GM06990 (cell line): ENCODE measurements around the gene RAG1.

Experiments used
- DNase-seq: peaks from one replicate; pipeline ENCODE4 v3.0.0-alpha.2; 2011; ENCODE audit not compliant: insufficient read length; ENCODE audit errors: extremely low read depth
- H3K27me3 ChIP-seq: replicated peaks from 2 replicates; pipeline ENCODE4 v1.6.0; 2011; ENCODE audit warnings: low read length; ENCODE audit not compliant: control insufficient read depth, insufficient read depth
- H3K36me3 ChIP-seq: 2 replicates; pipeline ENCODE4 v1.5.1; 2011; ENCODE audit warnings: low read length; ENCODE audit not compliant: control insufficient read depth, insufficient read depth
- H3K4me3 ChIP-seq: replicated peaks from 2 replicates; pipeline ENCODE4 v1.5.1; 2011; ENCODE audit warnings: low read depth, mild to moderate bottlenecking, control low read depth, low read length
- TF ChIP-seq, protein P1 (sequence below): IDR thresholded peaks from 2 replicates; pipeline ENCODE4 v1.5.1; 2011; ENCODE audit warnings: low read length, control low read depth, mild to moderate bottlenecking, inconsistent platforms; ENCODE audit not compliant: insufficient read depth, poor library complexity, severe bottlenecking

RAG1 gene

DNA sequence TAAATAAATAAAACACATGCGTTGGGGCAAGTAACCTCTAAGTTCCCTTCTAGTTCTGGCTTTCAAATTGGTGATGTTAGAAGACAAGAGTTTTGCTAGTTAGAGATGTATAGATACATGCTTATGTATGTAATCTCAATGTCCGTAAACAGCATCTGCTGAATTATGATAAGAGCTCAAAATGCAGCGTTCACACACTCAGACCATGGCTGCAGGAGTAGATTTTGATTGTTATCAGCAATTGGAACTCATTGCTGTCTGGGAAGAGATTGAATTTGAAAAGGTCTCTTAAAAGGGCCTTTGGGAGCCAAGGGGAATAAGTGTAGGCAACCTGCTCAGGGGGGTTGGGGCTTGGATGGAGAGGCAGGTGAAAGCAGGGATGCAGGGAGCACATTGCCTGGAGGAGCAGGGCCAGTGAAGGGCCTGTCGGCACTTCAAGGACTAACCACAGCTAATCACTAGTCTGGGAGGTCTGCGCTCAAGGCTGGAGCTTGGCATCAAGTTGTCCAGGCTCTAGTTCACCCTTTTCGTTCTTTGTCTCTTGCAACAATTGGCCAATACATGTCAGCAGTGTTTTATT lies 2.7 kb upstream of the RAG1 start:
- Histone ChIP-seq H3K27me3 (peaks cover 2% of the 10 kb centered on the region), H3K4me3 (no peak overlapping the region), H3K36me3 (no peaks in the 10 kb centered on the region)
- DNase-seq, result no peak
- TF ChIP-seq, protein P1, sequence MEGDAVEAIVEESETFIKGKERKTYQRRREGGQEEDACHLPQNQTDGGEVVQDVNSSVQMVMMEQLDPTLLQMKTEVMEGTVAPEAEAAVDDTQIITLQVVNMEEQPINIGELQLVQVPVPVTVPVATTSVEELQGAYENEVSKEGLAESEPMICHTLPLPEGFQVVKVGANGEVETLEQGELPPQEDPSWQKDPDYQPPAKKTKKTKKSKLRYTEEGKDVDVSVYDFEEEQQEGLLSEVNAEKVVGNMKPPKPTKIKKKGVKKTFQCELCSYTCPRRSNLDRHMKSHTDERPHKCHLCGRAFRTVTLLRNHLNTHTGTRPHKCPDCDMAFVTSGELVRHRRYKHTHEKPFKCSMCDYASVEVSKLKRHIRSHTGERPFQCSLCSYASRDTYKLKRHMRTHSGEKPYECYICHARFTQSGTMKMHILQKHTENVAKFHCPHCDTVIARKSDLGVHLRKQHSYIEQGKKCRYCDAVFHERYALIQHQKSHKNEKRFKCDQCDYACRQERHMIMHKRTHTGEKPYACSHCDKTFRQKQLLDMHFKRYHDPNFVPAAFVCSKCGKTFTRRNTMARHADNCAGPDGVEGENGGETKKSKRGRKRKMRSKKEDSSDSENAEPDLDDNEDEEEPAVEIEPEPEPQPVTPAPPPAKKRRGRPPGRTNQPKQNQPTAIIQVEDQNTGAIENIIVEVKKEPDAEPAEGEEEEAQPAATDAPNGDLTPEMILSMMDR, result no peak

DNA sequence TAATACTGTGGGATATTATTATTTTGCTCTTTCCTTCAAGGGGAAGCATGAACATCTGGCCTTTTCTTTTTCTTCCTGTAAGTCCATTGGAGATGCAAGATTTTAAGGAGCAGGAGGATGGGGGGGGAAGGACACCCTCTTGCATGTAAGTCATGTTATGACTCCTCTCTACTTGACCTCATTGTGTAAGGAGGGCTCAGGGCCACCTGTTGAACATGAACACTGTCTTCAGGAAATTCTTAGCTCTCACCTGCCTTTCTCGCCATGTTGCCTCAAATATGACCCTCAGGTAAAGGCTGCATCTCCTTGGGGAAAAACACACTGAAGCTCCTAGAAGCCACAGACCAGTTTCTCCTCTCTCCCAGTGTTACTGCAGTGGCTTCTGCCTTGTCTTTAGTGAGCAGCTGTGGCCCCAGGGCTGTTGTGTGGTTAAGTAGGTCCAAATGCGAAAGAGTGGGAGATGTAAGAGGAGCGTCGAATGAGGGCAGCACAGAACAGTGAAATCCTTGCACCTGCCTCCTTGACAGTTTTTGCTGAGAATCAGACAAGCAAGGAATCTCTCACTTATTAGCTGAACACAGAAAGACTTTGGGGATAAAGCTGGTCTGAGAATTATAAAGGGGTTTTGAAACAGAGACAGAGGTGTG lies 1.3 kb upstream of the RAG1 start:
- TF ChIP-seq, protein P1, result no peak
- H3K27me3 ChIP-seq, result peaks cover 2% of the 10 kb centered on the region
- H3K4me3 ChIP-seq, result no peak overlapping the region
- no peak for DNase-seq
- no peaks in the 10 kb centered on the region for H3K36me3 ChIP-seq

DNA sequence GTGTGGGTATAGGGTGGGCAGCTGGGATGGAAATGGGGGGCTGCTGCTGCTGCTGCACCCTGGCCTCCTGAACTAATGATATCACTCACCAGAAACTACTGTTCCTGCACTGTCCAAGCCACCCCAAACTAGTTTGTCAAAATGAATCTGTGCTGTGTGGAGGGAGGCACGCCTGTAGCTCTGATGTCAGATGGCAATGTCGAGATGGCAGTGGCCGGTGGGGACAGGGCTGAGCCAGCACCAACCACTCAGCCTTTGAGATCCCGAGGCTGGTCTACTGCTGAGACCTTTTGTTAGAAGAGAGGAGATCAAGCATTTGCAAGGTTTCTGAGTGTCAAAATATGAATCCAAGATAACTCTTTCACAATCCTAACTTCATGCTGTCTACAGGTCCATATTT lies 1.3 kb downstream of the RAG1 start:
- DNase-seq, result no peak
- Histone ChIP-seq H3K36me3 (no peaks in the 10 kb centered on the region), H3K4me3 (no peak overlapping the region), H3K27me3 (peaks cover 3% of the 10 kb centered on the region)
- TF ChIP-seq, protein P1, result no peak

DNA sequence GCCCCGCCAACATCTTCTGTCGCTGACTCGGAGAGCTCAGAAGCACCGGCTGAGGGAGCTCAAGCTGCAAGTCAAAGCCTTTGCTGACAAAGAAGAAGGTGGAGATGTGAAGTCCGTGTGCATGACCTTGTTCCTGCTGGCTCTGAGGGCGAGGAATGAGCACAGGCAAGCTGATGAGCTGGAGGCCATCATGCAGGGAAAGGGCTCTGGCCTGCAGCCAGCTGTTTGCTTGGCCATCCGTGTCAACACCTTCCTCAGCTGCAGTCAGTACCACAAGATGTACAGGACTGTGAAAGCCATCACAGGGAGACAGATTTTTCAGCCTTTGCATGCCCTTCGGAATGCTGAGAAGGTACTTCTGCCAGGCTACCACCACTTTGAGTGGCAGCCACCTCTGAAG lies 6.7 kb downstream of the RAG1 start:
- Histone ChIP-seq H3K36me3 (no peaks in the 10 kb centered on the region), H3K4me3 (no peak overlapping the region), H3K27me3 (peaks cover 3% of the 10 kb centered on the region; the same call in 1 of the 2 replicates)
- TF ChIP-seq, protein P1, result no peak
- no peak for DNase-seq

DNA sequence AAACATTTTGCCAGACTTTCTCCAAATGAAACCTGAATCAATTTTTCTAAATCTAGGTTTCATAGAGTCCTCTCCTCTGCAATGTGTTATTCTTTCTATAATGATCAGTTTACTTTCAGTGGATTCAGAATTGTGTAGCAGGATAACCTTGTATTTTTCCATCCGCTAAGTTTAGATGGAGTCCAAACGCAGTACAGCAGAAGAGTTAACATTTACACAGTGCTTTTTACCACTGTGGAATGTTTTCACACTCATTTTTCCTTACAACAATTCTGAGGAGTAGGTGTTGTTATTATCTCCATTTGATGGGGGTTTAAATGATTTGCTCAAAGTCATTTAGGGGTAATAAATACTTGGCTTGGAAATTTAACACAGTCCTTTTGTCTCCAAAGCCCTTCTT lies 9.6 kb downstream of the RAG1 start:
- H3K36me3 ChIP-seq, result no peaks in the 10 kb centered on the region
- DNase-seq, result no peak
- no peak overlapping the region for H3K4me3 ChIP-seq
- H3K27me3 ChIP-seq, result peaks cover 3% of the 10 kb centered on the region
- TF ChIP-seq, protein P1, result no peak

DNA sequence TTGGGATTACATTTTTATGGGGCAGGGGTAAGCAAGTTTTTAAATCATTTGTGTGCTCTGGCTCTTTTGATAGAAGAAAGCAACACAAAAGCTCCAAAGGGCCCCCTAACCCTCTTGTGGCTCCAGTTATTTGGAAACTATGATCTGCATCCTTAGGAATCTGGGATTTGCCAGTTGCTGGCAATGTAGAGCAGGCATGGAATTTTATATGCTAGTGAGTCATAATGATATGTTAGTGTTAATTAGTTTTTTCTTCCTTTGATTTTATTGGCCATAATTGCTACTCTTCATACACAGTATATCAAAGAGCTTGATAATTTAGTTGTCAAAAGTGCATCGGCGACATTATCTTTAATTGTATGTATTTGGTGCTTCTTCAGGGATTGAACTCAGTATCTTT lies 10.1 kb downstream of the RAG1 start:
- Histone ChIP-seq H3K4me3 (no peak overlapping the region), H3K27me3 (peaks cover 3% of the 10 kb centered on the region), H3K36me3 (no peaks in the 10 kb centered on the region)
- no peak for DNase-seq
- TF ChIP-seq, protein P1, result no peak
